ENCODE results near the gene ADAMTS18. TPM values are rescaled to one million over a fixed set of nuclear protein-coding genes. Genes with fewer than 3 reads are reported as not detected.
"Not testable (repeated sequence)": the region's sequence is repeated elsewhere in the genome, so short reads cannot be mapped to it uniquely, and the experiment has no call there.

ADAMTS18 gene
- total and polyA plus RNA-seq, 7 donors = 0.04 to 0.16 TPM; not detected in 5

GRCh38 chr16:77288222-77288621 lies 146.6 kb downstream of the ADAMTS18 start:
- no peaks in the 10 kb centered on the region for H3K36me3 ChIP-seq
- intact Hi-C loops (cut with DNase I) = no loop called here
- H3K27ac ChIP-seq = no peak overlapping the region
- no peak for DNase-seq
- H3K27me3 ChIP-seq = no peaks in the 10 kb centered on the region
- H3K4me1 ChIP-seq = peaks cover 0 to 6% (median 0%) of the 10 kb centered on the region in 4 donors
- TF ChIP-seq POLR2A (IDR thresholded peaks at IDR 0.05) = no peak
- TF ChIP-seq CTCF (IDR thresholded peaks at IDR 0.05) = no peak
- no peak for TF ChIP-seq EP300 (IDR thresholded peaks at IDR 0.05)
- no peak for TF ChIP-seq POLR2AphosphoS5 (IDR thresholded peaks at IDR 0.05)
- WGBS, 2 donors = 61 to 73% methylated on average over 3 of the region's 3 CpGs
- H3K4me3 ChIP-seq = no peak overlapping the region
- H3K9me3 ChIP-seq = no peaks in the 10 kb centered on the region

GRCh38 chr16:77285676-77286075 lies 149.2 kb downstream of the ADAMTS18 start:
- intact Hi-C loops (cut with DNase I) = no loop called here

GRCh38 chr16:77282345-77282744 lies 152.5 kb downstream of the ADAMTS18 start:
- H3K27me3 ChIP-seq = no peaks in the 10 kb centered on the region
- no peaks in the 10 kb centered on the region for H3K9me3 ChIP-seq
- no peak overlapping the region for H3K4me3 ChIP-seq
- 72 to 75% methylated on average over 2 of the region's 2 CpGs for WGBS, 2 donors
- no peak for TF ChIP-seq POLR2A (IDR thresholded peaks at IDR 0.05)
- TF ChIP-seq POLR2AphosphoS5 (IDR thresholded peaks at IDR 0.05) = no peak
- TF ChIP-seq CTCF (IDR thresholded peaks at IDR 0.05) = no peak
- no peak overlapping the region for H3K27ac ChIP-seq
- no peaks in the 10 kb centered on the region for H3K4me1 ChIP-seq
- no peak for DNase-seq
- no peaks in the 10 kb centered on the region for H3K36me3 ChIP-seq
- intact Hi-C loops (cut with DNase I) = no loop called here

More at GRCh38 chr16:77285676-77286075, 149.2 kb downstream of the ADAMTS18 start:
- H3K9me3 ChIP-seq = no peaks in the 10 kb centered on the region
- H3K27ac ChIP-seq = no peak overlapping the region
- peaks cover 0 to 6% (median 0%) of the 10 kb centered on the region in 4 donors for H3K4me1 ChIP-seq
- TF ChIP-seq POLR2AphosphoS5 (IDR thresholded peaks at IDR 0.05) (no peak), EP300 (IDR thresholded peaks at IDR 0.05) (no peak), POLR2A (IDR thresholded peaks at IDR 0.05) (no peak), CTCF (IDR thresholded peaks at IDR 0.05) (no peak)
- no peak for DNase-seq
- H3K36me3 ChIP-seq = no peaks in the 10 kb centered on the region
- no peak overlapping the region for H3K4me3 ChIP-seq
- 76 to 85% methylated on average over 5 of the region's 5 CpGs for WGBS, 2 donors
- no peaks in the 10 kb centered on the region for H3K27me3 ChIP-seq

GRCh38 chr16:77279316-77279715 lies 155.5 kb downstream of the ADAMTS18 start:
- intact Hi-C loops (cut with DNase I); H3K27me3 ChIP-seq; H3K4me1 ChIP-seq; H3K27ac ChIP-seq; H3K9me3 ChIP-seq; H3K36me3 ChIP-seq; DNase-seq; H3K4me3 ChIP-seq: not testable (repeated sequence)
- 64% methylated on average over 8 of the region's 8 CpGs for WGBS, 2 donors

GRCh38 chr16:77277571-77277970 lies 157.3 kb downstream of the ADAMTS18 start:
- 90 to 93% methylated on average over 2 of the region's 2 CpGs for WGBS, 2 donors
- H3K27ac ChIP-seq = no peak overlapping the region
- intact Hi-C loops (cut with DNase I) = no loop called here
- H3K9me3 ChIP-seq = no peaks in the 10 kb centered on the region
- no peaks in the 10 kb centered on the region for H3K27me3 ChIP-seq
- no peak overlapping the region for H3K4me3 ChIP-seq
- H3K36me3 ChIP-seq = no peaks in the 10 kb centered on the region
- TF ChIP-seq POLR2AphosphoS5 (IDR thresholded peaks at IDR 0.05) = no peak
- TF ChIP-seq CTCF (IDR thresholded peaks at IDR 0.05) = no peak
- no peak for TF ChIP-seq POLR2A (IDR thresholded peaks at IDR 0.05)
- no peak for TF ChIP-seq EP300 (IDR thresholded peaks at IDR 0.05)
- DNase-seq = no peak
- H3K4me1 ChIP-seq = no peaks in the 10 kb centered on the region

Measured in sigmoid colon (tissue), 7 donors.